ENCODE results near the gene BLM. TPM values are rescaled to one million over a fixed set of nuclear protein-coding genes. Genes with fewer than 3 reads are reported as not detected.

Gene BLM
- polyA plus RNA-seq, 2 of the 4 experiments (the other 2 are of a cell fraction) = 10.5 to 15.2 TPM

GRCh38 chr15:90789462-90789861 lies 72.3 kb downstream of the BLM start (continued):
- TF ChIP-seq ELK1 (IDR thresholded peaks at IDR 0.05; ENCODE audit: low read depth, low read length) = no peak

- ChIA-PET CTCF (interaction anchor here (0.6 to 1.8 kb wide), 9 partner anchors 9 to 470 kb away, joined by 3 to 5 read pairs (median 3); partner anchors contain the start of gene HDDC3), POLR2A (interaction anchor here (0.6 kb wide), 1 partner anchor 218 kb away, joined by 3 read pairs; no protein-coding TSS in a partner anchor)
- TF ChIP-seq NPAS2 (CRISPR knock-in tag; IDR thresholded peaks at IDR 0.05; ENCODE audit: borderline replicate concordance) (no peak), ELK1 (IDR thresholded peaks at IDR 0.05; ENCODE audit: low read depth, low read length) (no peak), HEYL (CRISPR knock-in tag; IDR thresholded peaks at IDR 0.05) (no peak), FOXS1 (CRISPR knock-in tag; IDR thresholded peaks at IDR 0.05) (no peak), HOXB13 (CRISPR knock-in tag; IDR thresholded peaks at IDR 0.05; ENCODE audit: low read depth) (no peak), HMGXB4 (CRISPR knock-in tag; IDR thresholded peaks at IDR 0.05; ENCODE audit: borderline replicate concordance) (no peak)
- ATAC-seq (no peak; a peak in 1 of 6 replicates), FAIRE-seq (no peak), DNase-seq (ENCODE audit: low read depth in 1 of 2, low spot score in 1 of 2) (no peak)
- H3K4me3 ChIP-seq = no peak overlapping the region
- no peaks in the 10 kb centered on the region for H3K9me3 ChIP-seq
- WGBS (ENCODE audit: missing lambda C conversion rate) = 67% methylated on average over 3 of the region's 3 CpGs
- no peak overlapping the region for H3K4me2 ChIP-seq
- H3K4me1 ChIP-seq = no peaks in the 10 kb centered on the region
- no peak overlapping the region for H3K27ac ChIP-seq
Measured at GRCh38 chr15:90790057-90790456, 72.9 kb downstream of the BLM start.

- Histone ChIP-seq H3K9me3 (no peaks in the 10 kb centered on the region), H3K4me2 (no peak overlapping the region), H3K4me1 (no peaks in the 10 kb centered on the region), H3K27ac (no peak overlapping the region), H3K4me3 (no peak overlapping the region)
- ChIA-PET CTCF (interaction anchor here (0.8 to 1.8 kb wide), 9 partner anchors 10 to 470 kb away, joined by 3 to 5 read pairs (median 3); partner anchors contain the start of gene HDDC3), POLR2A (no interaction called here)
- WGBS (ENCODE audit: missing lambda C conversion rate) = 94% methylated on average over 4 of the region's 4 CpGs
- no peak for DNase-seq (ENCODE audit: low read depth in 1 of 2, low spot score in 1 of 2)
- TF ChIP-seq GATA3 (IDR thresholded peaks at IDR 0.05; ENCODE audit: borderline replicate concordance) = no peak
- no peak for ATAC-seq
- FAIRE-seq = no peak
Measured at GRCh38 chr15:90790561-90790960, 73.4 kb downstream of the BLM start.

- CTCF ChIA-PET = interaction anchor here (0.6 kb wide), 1 partner anchor 253 kb away, joined by 3 read pairs; no protein-coding TSS in a partner anchor
- DNase-seq (ENCODE audit: low read depth in 1 of 2, low spot score in 1 of 2) (no peak), ATAC-seq (no peak), FAIRE-seq (no peak)
- Histone ChIP-seq H3K4me2 (no peak overlapping the region), H3K27ac (no peak overlapping the region), H3K9me3 (no peaks in the 10 kb centered on the region), H3K4me1 (no peaks in the 10 kb centered on the region), H3K4me3 (no peak overlapping the region)
- 79% methylated on average over 2 of the region's 2 CpGs for WGBS (ENCODE audit: missing lambda C conversion rate)
- POLR2A ChIA-PET = no interaction called here
- TF ChIP-seq BHLHE40 (IDR thresholded peaks at IDR 0.05; ENCODE audit: low read depth, low read length) = no peak
- TF ChIP-seq FOSL2 (IDR thresholded peaks at IDR 0.05) = no peak
- no peak for TF ChIP-seq FOSL2 (CRISPR knock-in tag; IDR thresholded peaks at IDR 0.05)
Measured at GRCh38 chr15:90794538-90794937, 77.4 kb downstream of the BLM start.

- TF ChIP-seq E2F6 (IDR thresholded peaks at IDR 0.05; ENCODE audit: borderline replicate concordance, low read depth) (no peak), JUNB (IDR thresholded peaks at IDR 0.05) (no peak), EP300 (IDR thresholded peaks at IDR 0.05) (no peak), CHD2 (IDR thresholded peaks at IDR 0.05; ENCODE audit: low read length, partially characterized antibody) (no peak), CBX2 (IDR thresholded peaks at IDR 0.05; ENCODE audit: borderline replicate concordance, low read depth) (no peak), MAFK (IDR thresholded peaks at IDR 0.05; ENCODE audit: partially characterized antibody) (peak; percentile 23)
- FAIRE-seq (no peak), DNase-seq (ENCODE audit: low read depth in 1 of 2, low spot score in 1 of 2) (no peak), ATAC-seq (no peak)
- Histone ChIP-seq H3K9me3 (no peaks in the 10 kb centered on the region), H3K4me1 (no peaks in the 10 kb centered on the region), H3K4me3 (no peak overlapping the region), H3K4me2 (no peak overlapping the region), H3K27ac (no peak overlapping the region)
- WGBS (ENCODE audit: missing lambda C conversion rate) = 88% methylated on average over 1 of the region's 1 CpG
- CTCF ChIA-PET = interaction anchor here (1.8 to 2.1 kb wide), 2 partner anchors 29 to 86 kb away, joined by 4 to 5 read pairs; no protein-coding TSS in a partner anchor
- POLR2A ChIA-PET = no interaction called here
Measured at GRCh38 chr15:90799639-90800170, 82.6 kb downstream of the BLM start.
